GM04504 (cell line): ENCODE measurements around the gene MORC3.
"Not testable (repeated sequence)": the region's sequence is repeated elsewhere in the genome, so short reads cannot be mapped to it uniquely, and the experiment has no call there.

Experiments
- DNase-seq: peaks from one replicate; pipeline ENCODE4 v3.0.0-alpha.2; 2012; ENCODE audit warnings: low read depth

Gene MORC3

DNA sequence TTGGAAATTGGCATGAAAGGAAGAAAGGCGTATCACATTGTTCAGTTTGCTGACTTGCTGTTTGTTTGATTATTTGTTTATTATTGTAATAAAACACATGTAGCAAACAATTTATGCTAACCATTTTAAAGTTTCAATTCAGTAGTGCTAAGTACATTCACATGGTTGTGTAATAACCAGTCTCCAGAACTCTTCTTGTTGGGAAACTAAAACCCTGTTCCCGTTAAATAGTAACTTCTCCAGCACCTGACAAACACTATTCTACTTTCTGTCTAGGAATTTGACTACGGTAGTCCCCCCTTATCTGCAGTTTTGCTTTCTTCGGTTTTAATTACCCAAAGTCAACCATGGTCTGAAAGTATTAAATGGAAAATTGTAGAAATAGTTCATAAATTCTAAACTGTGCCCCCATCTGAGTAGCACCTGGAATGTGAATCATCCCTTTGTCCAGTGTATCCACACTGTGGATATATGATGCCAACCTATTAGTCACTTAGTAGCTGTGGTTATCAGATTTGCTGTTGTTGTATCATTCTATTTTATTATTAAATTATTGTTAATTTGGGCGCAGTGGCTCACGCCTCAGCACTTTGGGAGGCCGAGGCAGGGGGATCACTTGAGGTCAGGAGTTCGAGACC, 5.5 kb downstream of the MORC3 start:
- DNase-seq = no peak

DNA sequence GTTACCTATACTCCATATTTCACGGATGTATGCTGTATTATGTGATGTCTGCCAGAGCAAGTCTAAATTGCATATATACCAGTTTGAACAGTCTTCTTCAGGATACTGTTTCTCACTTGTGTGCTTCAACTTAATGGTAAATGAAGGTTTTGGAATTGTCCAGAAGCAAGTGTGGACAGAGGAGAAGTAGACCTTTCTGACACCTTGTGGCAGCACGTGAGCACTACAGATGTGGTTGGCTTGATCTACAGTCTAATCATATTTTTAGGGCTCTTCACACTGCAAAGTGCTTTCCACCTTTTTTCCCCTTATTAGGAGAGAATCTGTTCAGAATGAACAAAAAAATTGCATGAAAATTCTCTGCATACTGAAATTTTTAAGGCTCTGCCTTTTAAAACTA, 10.9 kb downstream of the MORC3 start:
- DNase-seq = no peak

DNA sequence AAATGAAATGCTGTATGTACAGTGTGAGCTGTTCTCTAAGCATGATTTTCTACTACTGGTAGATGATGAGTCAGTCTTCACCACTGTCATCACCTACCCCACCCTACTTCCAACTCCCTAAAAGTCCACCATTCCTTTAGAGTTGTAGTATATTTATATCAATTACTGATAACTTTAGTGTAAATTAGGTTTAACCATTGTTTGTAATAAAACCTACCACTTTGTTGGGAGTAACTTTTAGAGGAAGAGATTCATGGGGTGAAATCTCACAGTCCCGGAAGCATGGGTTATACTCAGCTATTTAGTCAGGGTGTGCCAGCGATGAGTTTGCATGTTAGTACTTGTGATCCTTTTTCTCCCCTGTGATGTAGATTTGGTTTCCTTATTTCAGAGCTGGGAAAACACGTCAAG, 17.1 kb downstream of the MORC3 start:
- no peak for DNase-seq

DNA sequence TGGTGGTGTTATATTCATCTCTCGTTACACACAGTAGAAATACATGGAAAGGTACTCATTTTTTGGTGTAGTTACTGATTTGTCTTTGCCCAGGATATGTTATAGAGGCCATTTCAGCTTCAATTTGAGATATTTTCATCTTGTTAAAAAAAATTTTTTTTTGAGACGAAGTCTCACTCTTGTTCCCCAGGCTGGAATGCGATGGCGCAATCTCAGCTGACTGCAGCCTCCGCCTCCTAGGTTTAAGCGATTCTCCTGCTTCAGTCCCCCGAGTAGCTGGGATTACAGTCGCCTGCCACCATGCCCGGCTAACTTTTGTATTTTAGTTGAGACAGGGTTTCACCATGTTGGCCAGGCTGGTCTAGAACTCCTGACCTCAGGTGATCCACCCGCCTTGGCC, 19.0 kb downstream of the MORC3 start:
- no peak for DNase-seq

DNA sequence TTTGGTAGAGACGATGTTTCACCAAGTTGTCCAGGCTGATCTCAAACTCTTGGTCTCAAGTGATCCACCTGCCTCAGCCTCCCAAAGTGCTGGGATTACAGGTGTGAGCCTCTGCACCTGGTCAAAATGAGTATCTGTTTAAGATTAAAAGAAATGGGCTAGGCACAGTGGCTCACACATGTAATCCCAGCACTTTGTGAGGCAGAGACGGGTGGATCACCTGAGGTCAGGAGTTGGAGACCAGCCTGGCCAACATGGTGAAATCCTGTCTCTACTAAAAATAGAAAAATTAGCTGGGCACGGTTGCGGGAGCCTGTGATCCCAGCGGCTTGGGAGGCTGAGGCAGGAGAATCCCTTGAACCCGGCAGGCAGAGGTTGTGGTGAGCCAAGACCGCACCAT, 22.6 kb downstream of the MORC3 start:
- not testable (repeated sequence) for DNase-seq

DNA sequence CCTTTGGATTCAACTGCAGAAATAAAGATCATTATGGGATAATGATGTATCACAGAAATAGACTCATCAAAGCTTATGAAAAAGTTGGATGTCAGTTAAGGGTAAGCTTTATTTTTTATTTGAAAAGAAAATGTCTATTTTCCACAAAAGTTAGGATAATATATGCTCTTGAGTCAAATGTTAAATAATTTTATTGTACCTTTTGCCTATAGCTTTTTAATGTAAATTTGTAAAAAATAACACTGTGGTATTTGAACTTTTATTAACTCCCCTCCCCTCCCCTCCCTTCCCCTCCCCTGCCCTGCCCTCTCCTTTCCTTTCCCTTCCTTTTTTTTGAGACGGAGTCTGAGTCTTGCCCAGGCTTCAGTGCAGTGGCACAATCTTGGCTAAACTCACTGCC, 24.9 kb downstream of the MORC3 start:
- no peak for DNase-seq

DNA sequence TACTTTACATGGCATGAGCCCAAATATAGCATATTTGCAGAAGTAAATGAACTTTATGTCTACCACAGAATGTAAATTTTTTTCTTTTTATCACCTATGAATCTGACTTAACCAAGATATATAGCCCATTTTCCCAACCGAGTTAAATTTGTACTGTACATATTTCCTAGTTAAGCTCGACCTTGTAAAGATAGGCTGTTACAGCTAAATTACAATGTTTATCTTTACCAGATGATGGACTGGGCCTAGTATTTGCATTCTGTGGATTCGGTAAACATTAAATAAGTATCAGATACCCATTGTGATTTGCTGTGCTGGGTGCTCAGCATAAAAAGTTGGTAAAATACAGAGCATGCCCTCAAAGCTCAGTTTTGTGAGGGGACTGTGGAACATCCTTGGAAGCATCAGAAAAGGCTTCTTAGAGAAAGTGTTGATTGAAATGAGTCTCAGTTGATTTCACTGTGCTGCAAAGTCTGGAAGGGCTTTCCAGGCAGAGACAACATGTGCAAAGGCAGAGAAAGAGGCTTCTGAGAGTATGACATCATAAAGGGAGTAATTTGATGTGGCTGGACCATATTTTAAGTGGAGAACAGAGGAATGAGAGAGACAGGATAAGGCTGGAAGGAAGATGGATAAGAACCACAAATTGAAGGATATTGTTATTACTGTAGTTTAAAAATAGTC, 27.4 kb downstream of the MORC3 start:
- DNase-seq = no peak

DNA sequence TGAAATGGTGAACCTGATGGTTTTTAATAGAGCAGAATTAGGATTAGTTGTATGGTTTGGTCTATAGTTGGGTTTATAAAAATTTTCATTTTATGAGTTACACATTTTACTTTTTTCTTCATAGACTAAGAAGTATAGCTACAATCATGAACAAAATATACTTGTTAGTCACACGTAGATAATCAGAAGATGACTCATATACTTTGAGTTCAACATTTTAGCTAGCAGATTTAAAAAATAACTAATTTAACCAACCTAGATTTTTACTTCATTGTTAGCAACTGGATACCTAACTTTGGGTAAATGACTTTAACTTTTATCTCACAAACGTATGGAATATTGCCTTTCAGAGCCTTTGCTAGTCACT, 27.9 kb downstream of the MORC3 start:
- no peak for DNase-seq

DNA sequence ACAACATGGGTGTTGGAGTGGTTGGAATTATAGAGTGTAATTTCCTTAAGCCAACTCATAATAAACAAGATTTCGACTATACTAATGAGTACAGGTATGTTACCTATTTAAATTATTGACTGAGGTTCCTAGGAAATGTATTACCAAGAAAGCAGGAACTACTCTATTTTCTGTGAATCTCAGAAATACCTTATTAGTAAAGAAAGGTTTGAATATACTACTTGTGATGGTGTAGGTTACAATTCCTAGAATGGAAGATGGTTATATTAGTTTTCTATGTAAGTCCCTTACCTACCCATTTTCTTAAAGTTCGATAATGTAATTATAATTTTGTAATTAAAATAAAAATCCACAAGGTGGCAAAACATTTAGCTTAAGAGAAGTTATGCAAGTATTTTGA, 29.3 kb downstream of the MORC3 start:
- DNase-seq = no peak

DNA sequence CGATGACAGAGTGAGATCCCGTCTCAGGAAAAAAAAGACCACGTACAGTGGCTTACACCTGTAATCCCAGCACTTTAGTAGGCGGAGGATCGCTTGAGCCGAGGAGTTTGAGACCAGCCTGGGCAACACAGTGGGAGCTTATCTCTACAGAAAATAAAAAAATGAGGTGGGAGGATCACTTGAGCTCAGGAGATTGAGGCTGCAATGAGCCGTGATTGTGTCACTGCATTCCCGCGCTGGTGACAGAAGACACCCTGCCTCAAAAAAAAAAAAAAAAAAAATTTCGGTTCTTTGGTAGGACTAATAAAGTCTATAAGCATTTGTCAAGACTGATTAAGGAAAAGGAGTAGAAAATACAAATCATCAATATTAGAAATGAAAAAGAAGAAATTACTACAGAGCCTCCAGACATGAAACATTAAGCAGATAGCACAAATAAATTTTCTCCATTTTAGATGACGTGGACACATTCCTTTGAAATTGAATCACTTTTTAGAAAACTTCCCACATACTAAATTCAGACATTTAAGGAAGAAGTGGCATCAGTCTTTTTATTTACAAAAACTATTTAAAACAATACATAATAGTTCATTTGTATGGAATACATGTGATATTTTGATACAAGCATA, 30.4 kb downstream of the MORC3 start:
- DNase-seq = peak; percentile 28

DNA sequence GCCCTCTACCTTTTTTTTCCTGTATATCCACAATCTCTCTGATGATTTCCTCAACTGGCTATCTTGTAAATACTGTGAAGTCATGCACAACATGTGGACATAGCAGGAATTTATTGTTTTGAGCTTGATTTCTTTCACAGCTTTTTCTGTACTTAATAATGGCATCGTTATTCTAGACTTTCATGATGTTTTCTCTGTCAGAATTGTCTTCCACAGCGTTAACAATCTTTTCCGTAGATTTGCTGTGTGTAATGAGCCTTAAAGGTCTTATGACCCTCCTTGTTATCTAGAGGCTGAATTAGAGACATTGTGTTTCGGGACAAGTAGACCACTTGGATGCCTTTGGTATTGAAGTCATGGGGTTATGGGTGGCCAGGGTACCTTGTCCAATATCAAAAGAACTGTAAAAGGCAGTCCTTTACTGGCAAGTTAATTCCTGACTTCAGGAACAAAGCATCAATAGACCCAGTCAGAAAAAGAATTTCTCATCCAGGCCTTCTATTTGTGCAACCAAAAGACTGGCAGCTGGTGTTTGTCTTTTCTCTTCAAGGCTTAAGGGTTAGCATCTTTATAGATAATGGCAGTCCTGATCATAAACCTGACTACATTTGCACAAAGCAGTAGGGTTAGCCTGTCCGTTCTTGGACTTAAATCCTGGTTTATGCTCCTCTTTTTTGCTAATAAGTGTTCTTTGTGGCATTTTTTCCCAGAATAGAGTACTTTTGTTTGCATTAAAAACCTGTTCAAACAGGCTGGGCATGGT, 35.1 kb downstream of the MORC3 start:
- no peak for DNase-seq

DNA sequence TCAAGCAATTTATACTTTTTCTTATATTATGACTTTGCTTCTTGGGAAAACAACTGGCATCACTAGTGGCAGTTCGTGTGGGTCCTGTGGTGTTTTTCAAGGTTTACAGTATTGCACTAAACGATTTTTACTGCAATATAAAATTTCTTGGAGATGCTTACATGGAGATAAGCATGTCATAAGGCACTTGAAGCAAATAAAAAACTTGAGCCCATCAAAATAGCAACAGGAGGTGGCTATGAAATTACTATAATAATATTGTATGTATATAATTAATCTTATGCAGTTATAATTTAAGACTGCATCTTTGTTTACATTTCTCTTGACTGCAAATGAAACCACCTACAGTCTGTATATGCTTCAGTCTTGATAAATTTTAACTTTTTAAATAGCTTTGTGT, 35.9 kb downstream of the MORC3 start:
- no peak for DNase-seq

DNA sequence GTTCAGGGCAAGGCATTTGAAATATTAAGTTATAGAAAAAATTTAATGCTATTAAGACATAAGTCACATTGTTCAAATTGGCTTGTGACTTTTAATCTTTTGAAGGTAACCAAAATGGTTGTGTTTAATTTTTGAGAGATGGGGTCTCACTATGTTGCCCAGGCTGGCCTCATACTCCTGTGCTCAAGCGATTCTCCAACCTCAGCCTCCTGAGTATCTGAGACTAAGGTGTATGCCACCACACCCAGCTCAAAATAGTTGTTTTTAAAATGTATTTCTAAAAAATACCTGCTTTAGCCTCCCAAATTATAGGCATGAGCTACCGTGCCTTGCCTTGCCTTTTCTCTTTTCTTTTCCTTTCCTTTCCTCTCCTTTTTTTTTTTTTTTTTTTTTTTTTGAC, 39.2 kb downstream of the MORC3 start:
- DNase-seq = no peak

DNA sequence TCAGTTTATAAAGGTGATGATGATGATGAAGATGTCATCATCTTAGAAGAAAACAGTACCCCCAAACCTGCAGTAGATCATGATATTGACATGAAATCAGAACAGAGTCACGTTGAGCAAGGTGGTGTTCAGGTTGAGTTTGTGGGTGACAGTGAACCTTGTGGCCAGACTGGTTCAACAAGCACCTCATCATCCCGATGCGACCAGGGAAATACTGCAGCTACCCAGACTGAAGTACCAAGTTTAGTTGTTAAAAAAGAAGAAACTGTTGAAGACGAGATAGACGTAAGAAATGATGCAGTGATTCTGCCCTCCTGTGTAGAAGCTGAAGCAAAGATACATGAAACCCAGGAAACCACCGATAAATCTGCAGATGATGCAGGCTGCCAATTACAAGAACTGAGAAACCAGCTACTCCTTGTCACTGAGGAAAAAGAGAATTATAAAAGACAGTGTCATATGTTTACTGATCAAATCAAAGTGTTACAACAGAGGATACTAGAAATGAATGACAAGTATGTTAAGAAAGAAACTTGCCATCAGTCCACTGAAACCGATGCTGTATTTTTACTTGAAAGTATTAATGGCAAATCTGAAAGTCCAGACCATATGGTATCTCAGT, 49.2 kb downstream of the MORC3 start:
- no peak for DNase-seq

DNA sequence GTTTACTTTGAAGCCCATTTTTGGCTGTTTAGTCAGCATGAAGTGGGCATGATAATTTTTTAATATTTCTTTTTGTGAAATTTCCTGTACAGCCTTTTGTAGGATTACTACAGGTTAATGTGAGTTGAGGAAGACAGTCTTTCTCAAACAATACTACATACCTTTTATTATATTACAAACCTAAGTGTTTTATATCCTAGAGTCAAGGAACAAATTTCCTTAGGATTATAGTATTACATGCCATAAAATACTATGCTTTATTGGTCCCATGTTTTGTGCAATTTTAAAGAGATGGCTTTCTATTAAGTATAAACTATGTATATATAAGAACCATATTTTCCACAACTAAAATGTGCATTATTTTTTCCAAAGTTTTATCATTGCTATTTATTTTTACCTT, 56.0 kb downstream of the MORC3 start:
- no peak for DNase-seq

DNA sequence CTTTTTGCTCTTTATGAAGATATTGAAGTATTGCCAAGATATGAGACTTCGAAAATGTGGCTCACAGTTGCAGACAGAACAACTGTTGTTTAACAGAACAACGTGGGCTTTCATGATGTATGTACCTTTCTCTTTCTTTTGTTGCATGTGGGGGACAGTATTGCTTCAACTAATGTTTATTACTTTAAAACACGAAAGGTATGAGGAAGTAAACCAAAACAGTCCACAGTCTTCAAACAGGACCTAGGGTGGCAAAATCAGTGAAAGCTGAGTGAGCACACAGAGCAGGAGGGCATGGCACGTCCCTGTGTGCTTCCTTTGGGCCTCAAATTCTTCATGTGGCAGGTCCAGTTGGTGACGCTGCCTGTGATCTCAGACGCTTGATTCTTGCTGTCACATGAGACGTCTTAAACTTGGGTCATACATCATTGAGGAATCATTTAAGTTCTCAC, 57.4 kb downstream of the MORC3 start:
- no peak for DNase-seq

DNA sequence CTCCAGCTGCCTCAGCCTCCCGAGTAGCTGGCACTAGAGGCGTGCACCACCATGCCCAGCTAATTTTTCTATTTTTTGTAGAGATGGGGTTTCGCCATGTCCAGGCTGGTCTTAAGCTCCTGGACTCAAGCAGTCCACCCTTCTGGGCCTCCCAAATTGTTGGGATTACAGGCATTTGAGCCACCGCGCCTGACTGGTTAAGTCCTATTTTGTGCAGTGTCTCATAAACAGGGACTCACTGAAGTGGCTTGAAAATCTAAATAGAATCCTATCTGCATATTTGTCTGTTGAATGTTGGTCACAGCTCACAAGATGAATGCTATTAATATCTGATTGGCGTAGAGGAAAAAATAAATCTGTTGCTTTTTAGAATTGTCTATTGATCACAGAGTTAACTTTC, 59.3 kb downstream of the MORC3 start:
- no peak for DNase-seq

DNA sequence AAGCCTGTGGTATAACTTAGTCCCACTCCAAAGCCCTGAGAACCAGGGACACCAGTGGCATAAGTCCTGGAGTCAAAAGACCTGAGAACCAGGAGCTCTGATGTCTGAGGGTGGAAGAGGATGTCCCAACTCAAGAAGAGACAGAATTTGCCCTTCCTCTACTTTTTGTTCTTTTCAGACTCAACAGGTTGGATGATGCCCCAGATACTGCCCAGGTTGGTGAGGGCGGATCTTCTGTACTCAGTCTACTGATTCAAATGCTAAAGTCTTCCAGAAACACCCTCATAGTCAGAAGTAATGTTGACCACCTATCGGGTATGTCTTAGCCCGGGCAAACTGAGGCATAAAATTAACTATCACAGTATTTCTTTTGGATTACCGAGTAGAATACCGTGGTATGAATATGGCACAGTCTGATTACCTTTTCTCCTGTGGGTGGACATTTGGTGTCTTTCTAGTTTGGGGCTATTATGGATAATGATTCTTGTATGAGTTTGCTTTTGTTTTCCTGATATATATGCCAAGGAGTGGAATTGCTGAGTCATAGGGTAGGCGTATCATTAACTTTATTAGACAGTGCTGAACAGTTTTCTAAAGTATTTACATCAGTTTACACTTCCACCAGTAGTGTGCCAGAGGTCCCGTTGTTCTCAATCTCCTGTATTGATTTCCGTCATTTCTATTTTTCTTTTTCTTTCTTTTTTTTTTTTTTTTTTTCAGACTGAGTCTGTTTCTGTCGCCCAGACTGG, 62.0 kb downstream of the MORC3 start:
- no peak for DNase-seq

DNA sequence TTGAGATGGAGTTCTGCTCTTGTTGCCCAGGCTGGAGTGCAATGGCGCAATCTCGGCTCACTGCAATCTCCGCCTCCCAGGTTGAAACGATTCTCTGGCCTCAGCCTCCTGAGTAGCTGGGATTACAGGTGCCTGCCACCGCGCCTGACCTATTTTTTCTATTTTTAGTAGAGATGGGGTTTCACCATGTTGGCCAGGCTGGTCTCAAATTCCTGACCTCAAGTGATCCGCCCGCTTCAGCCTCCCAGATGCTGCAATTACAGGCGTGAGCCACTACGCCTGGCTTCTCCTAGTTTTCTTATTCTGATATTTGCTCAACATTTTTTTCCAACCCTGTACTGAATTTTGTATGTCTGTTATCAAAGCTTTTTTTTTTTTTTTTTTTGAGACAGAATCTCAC, 62.7 kb downstream of the MORC3 start:
- not testable (repeated sequence) for DNase-seq

DNA sequence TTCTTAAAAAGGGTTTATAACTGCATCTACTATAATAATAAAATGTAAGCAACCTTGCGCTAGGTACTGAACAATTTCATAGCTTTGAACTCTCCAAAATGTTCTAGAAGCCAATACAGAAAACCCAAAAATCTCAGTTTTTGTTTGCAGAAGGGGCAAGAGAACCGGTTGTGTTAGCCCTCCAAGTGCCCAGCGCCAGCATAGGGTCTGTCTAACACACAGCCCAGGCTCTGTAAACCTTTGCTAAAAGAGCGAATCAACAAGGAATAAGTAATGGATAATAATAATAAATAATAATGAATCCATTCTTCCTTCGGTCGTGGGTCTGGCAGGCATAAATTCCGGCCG, 64.9 kb downstream of the MORC3 start:
- no peak for DNase-seq

DNA sequence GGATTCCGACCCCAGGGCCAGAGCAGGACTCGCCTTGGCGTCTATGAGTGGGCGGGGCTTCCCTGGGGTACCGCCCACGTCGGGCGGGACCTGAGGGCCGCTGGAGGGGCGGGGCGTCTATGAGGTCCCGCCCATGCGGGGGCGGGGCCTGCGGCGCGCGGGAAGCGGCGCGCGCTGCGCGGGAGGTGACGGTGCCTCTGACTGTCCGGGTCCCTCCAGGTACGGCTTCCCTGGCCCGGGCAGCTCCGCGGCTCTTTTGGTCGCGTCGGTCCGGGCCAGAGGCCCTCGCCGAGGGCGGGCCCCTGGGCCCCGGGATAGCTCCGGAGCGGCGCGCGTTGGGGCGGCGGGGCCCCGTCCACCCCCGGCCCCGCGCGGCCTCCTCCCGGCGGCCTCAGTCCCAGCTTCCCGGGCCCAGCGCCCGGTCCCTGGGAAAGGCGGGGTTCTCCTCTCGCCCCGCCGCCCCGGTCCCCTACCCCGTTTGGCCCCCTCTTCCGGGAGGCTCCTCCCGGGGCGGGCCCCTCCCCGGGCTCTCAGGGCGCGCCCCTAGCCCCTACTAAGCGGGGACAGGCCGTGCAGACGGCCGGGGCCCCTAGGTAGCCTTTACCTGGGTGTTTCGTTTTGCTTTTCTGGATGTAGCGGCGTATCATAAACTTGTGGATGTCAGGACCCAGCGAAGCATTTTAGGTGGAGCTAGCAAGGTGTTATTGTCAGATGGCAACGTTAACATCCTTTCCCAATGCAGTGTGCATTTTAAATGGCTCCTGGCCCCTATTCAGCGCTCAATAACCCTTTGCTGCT, 65.4 kb downstream of the MORC3 start, which contains the start of gene CHAF1B:
Gene CHAF1B, plus strand, starts transcription at position 160 of the 798 bp plus-strand sequence. CDS start 745 bp downstream, outside the sequence.
- DNase-seq = peak; percentile 40
